WTC11 (cell line): ENCODE measurements around the gene PRKN. TPM values are rescaled to one million over a fixed set of nuclear protein-coding genes. Genes with fewer than 3 reads are reported as not detected.

ENCODE experiments used
- ATAC-seq: fragments of 200-7000 bp; cut with Tn5 transposase; 2 replicates; pipeline ENCODE4 v1.10.0; 2021; ENCODE audit warnings: mild to moderate bottlenecking, moderate library complexity
- CTCF ChIA-PET: fragments of 300-600 bp; sonication (Branson Sonifier 250); formaldehyde crosslinking; loops from one replicate; lab custom pipeline; 2021; ENCODE audit warnings: antibody characterized with exemption; lab: Charles Lee
- POLR2A ChIA-PET: fragments of 350-600 bp; sonication (Branson Sonifier 250); formaldehyde crosslinking; loops from one replicate; lab custom pipeline; 2021; ENCODE audit warnings: antibody characterized with exemption; lab: Charles Lee
- DNase-seq: peaks from one replicate; pipeline ENCODE4 v3.0.0; 2021; ENCODE audit warnings: low spot score
- H3K27ac Mint-ChIP-seq: 2 replicates; pipeline ENCODE4 v1.8.0; 2021; ENCODE audit warnings: mixed read lengths
- H3K27me3 Mint-ChIP-seq: 2 replicates; pipeline ENCODE4 v1.8.0; 2021; ENCODE audit warnings: low read depth, mild to moderate bottlenecking, moderate library complexity, mixed read lengths
- H3K36me3 Mint-ChIP-seq: 2 replicates; pipeline ENCODE4 v1.8.0; 2021; ENCODE audit warnings: mixed read lengths
- H3K4me1 Mint-ChIP-seq: 2 replicates; pipeline ENCODE4 v1.8.0; 2022; ENCODE audit warnings: mixed read lengths
- H3K4me3 Mint-ChIP-seq: 2 replicates; pipeline ENCODE4 v1.8.0; 2021; ENCODE audit warnings: mild to moderate bottlenecking, moderate library complexity, mixed read lengths
- H3K9me3 Mint-ChIP-seq: 2 replicates; pipeline ENCODE4 v1.8.0; 2021; ENCODE audit warnings: mixed read lengths
- ATF1 ChIP-seq: sonication (generic); formaldehyde crosslinking; IDR thresholded peaks from 2 replicates; pipeline ENCODE4 v1.8.1; 2023; ENCODE audit warnings: mild to moderate bottlenecking, moderate library complexity, missing genetic modification reagents
- CBFB ChIP-seq: sonication (generic); formaldehyde crosslinking; IDR thresholded peaks from 2 replicates; pipeline ENCODE4 v1.8.1; 2022; ENCODE audit warnings: mild to moderate bottlenecking, low read depth, missing genetic modification reagents
- ELF4 ChIP-seq: sonication (generic); formaldehyde crosslinking; IDR thresholded peaks from 2 replicates; pipeline ENCODE4 v1.8.1; 2022; ENCODE audit warnings: low read depth, mild to moderate bottlenecking, moderate library complexity, missing genetic modification reagents
- GTF2I ChIP-seq: fragments of 250-450 bp; sonication (Bioruptor Pico); conservative IDR thresholded peaks from 2 replicates; pipeline ENCODE4 v1.4.0; 2021; ENCODE audit warnings: mild to moderate bottlenecking
- JUN ChIP-seq: sonication (generic); formaldehyde crosslinking; IDR thresholded peaks from 2 replicates; pipeline ENCODE4 v1.8.0; 2023; ENCODE audit warnings: mild to moderate bottlenecking, missing genetic modification reagents
- PRDM15 ChIP-seq: sonication (generic); formaldehyde crosslinking; IDR thresholded peaks from 2 replicates; pipeline ENCODE4 v1.8.0; 2022; ENCODE audit warnings: missing genetic modification reagents
- PRRX2 ChIP-seq: fragments of 250-450 bp; sonication (Bioruptor Pico); IDR thresholded peaks from 2 replicates; pipeline ENCODE4 v1.8.0; 2021; ENCODE audit warnings: mild to moderate bottlenecking
- RELA ChIP-seq: sonication (generic); formaldehyde crosslinking; IDR thresholded peaks from 2 replicates; pipeline ENCODE4 v1.8.1; 2022; ENCODE audit warnings: missing genetic modification reagents, mild to moderate bottlenecking, borderline replicate concordance
- ZNF121 ChIP-seq: sonication (generic); formaldehyde crosslinking; IDR thresholded peaks from 2 replicates; pipeline ENCODE4 v1.8.0; 2023; ENCODE audit warnings: missing genetic modification reagents
- ZNF263 ChIP-seq: sonication (generic); formaldehyde crosslinking; IDR thresholded peaks from 2 replicates; pipeline ENCODE4 v1.8.1; 2022; ENCODE audit warnings: low read depth, mild to moderate bottlenecking, moderate library complexity, missing genetic modification reagents
- ZNF671 ChIP-seq: fragments of 250-450 bp; sonication (Bioruptor Pico); IDR thresholded peaks from 2 replicates; pipeline ENCODE4 v1.8.0; 2021; ENCODE audit warnings: mild to moderate bottlenecking
- ZSCAN18 ChIP-seq: fragments of 250-450 bp; sonication (Bioruptor Pico); IDR thresholded peaks from 2 replicates; pipeline ENCODE4 v2.1.2; 2022; ENCODE audit warnings: mild to moderate bottlenecking, moderate library complexity
- total RNA-seq: library from RNA; stranded (reverse); gene quantifications from 3 replicates; pipeline ENCODE4 v1.2.3, GENCODE V29; 2021
- TF ChIP-seq, protein P1 (sequence below): sonication (generic); formaldehyde crosslinking; IDR thresholded peaks from 2 replicates; pipeline ENCODE4 v1.8.1; 2023; ENCODE audit warnings: mild to moderate bottlenecking, missing genetic modification reagents, moderate library complexity
- TF ChIP-seq, protein P2 (sequence below): sonication (generic); formaldehyde crosslinking; IDR thresholded peaks from 2 replicates; pipeline ENCODE4 v1.8.1; 2022; ENCODE audit warnings: mild to moderate bottlenecking, moderate library complexity, missing genetic modification reagents
- TF ChIP-seq, protein P3 (sequence below): sonication (generic); formaldehyde crosslinking; IDR thresholded peaks from 2 replicates; pipeline ENCODE4 v1.8.0; 2022; ENCODE audit warnings: mild to moderate bottlenecking, missing genetic modification reagents
- TF ChIP-seq, protein P4 (sequence below): sonication (generic); formaldehyde crosslinking; IDR thresholded peaks from 2 replicates; pipeline ENCODE4 v1.8.1; 2023; ENCODE audit warnings: mild to moderate bottlenecking, moderate library complexity, missing genetic modification reagents
- TF ChIP-seq, protein P5 (sequence below): sonication (generic); formaldehyde crosslinking; IDR thresholded peaks from 2 replicates; pipeline ENCODE4 v1.8.1; 2022; ENCODE audit warnings: missing genetic modification reagents, borderline replicate concordance
- TF ChIP-seq, protein P6 (sequence below): sonication (generic); formaldehyde crosslinking; IDR thresholded peaks from 2 replicates; pipeline ENCODE4 v1.8.0; 2022; ENCODE audit warnings: mild to moderate bottlenecking, missing genetic modification reagents

Gene PRKN
- total RNA-seq, 1 experiment from 2014 or later = 0.59 TPM

DNA sequence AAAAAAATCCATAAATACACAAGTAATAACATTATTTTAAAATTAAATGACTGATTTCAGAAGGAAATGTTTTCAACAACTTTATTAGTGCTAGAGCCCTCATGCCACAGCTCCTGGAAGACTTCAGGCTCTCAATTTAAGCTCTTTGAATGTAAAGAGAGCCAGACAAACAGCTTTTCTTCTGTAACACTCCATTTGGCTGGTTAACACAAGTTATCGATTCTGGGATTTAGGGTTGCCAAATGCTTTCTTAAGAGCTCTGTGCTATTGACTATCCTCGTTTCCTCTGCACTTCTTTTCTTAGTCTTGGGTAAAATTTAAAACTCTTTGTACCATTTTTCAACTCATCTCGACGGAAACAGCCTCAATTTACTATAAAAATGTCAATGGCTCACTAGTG is 402.5 kb downstream of the PRKN start:
- DNase-seq = no peak
- Mint-ChIP-seq H3K36me3 (peaks cover 20% of the 10 kb centered on the region), H3K27me3 (no peaks in the 10 kb centered on the region), H3K4me3 (no peak overlapping the region), H3K9me3 (peaks cover 29% of the 10 kb centered on the region), H3K4me1 (peaks cover 10% of the 10 kb centered on the region), H3K27ac (no peak overlapping the region)
- ChIA-PET CTCF (no interaction called here), POLR2A (no interaction called here)
- TF ChIP-seq ZNF121 (CRISPR knock-in tag) (no peak), ATF1 (CRISPR knock-in tag) (no peak), GTF2I (CRISPR knock-in tag) (no peak), ZSCAN18 (no peak)
- TF ChIP-seq, protein P1, sequence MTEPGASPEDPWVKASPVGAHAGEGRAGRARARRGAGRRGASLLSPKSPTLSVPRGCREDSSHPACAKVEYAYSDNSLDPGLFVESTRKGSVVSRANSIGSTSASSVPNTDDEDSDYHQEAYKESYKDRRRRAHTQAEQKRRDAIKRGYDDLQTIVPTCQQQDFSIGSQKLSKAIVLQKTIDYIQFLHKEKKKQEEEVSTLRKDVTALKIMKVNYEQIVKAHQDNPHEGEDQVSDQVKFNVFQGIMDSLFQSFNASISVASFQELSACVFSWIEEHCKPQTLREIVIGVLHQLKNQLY (CRISPR knock-in tag) = no peak
- TF ChIP-seq, protein P2, sequence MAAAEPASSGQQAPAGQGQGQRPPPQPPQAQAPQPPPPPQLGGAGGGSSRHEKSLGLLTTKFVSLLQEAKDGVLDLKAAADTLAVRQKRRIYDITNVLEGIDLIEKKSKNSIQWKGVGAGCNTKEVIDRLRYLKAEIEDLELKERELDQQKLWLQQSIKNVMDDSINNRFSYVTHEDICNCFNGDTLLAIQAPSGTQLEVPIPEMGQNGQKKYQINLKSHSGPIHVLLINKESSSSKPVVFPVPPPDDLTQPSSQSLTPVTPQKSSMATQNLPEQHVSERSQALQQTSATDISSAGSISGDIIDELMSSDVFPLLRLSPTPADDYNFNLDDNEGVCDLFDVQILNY = no peak
- TF ChIP-seq, protein P3, sequence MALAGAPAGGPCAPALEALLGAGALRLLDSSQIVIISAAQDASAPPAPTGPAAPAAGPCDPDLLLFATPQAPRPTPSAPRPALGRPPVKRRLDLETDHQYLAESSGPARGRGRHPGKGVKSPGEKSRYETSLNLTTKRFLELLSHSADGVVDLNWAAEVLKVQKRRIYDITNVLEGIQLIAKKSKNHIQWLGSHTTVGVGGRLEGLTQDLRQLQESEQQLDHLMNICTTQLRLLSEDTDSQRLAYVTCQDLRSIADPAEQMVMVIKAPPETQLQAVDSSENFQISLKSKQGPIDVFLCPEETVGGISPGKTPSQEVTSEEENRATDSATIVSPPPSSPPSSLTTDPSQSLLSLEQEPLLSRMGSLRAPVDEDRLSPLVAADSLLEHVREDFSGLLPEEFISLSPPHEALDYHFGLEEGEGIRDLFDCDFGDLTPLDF (CRISPR knock-in tag) = no peak
- no peak for ATAC-seq

DNA sequence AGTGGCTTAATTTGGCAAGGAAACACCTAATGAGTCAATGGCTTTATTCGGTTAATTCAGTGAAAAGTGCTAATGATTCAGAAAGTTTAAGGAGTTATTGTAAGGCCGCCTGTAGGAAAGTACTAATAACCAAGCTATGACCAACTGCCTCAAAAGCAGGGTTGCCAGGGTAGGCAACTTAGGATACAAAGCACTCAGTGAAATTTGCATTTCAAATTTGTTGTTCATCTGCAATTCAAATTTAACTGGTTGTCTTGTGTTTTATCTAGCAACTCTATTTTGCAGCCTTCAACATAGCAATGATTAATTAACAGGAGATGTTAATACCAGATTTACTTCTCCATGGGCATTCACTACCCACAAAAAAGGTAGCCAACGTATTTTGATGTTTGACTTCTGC is 412.3 kb downstream of the PRKN start:
- no peak for DNase-seq
- Mint-ChIP-seq H3K4me3 (no peak overlapping the region), H3K4me1 (peaks cover 16% of the 10 kb centered on the region), H3K27me3 (no peaks in the 10 kb centered on the region), H3K27ac (no peak overlapping the region), H3K9me3 (peaks cover 14% of the 10 kb centered on the region), H3K36me3 (peaks cover 9% of the 10 kb centered on the region; the same call in 1 of the 2 replicates)
- ATAC-seq = peak; percentile 43; the same call in 1 of the 2 replicates
- POLR2A ChIA-PET = no interaction called here
- CTCF ChIA-PET = interaction anchor here (1.0 kb wide), 1 partner anchor 192 kb away, joined by 3 read pairs; no protein-coding TSS in a partner anchor
- TF ChIP-seq CBFB (CRISPR knock-in tag) (no peak), ZNF671 (no peak), JUN (CRISPR knock-in tag) (no peak), PRDM15 (CRISPR knock-in tag) (no peak), ZNF263 (CRISPR knock-in tag) (no peak), RELA (CRISPR knock-in tag) (no peak), ELF4 (CRISPR knock-in tag) (no peak), PRRX2 (CRISPR knock-in tag) (no peak)
- TF ChIP-seq, protein P4, sequence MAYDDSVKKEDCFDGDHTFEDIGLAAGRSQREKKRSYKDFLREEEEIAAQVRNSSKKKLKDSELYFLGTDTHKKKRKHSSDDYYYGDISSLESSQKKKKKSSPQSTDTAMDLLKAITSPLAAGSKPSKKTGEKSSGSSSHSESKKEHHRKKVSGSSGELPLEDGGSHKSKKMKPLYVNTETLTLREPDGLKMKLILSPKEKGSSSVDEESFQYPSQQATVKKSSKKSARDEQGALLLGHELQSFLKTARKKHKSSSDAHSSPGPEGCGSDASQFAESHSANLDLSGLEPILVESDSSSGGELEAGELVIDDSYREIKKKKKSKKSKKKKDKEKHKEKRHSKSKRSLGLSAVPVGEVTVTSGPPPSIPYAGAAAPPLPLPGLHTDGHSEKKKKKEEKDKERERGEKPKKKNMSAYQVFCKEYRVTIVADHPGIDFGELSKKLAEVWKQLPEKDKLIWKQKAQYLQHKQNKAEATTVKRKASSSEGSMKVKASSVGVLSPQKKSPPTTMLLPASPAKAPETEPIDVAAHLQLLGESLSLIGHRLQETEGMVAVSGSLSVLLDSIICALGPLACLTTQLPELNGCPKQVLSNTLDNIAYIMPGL (CRISPR knock-in tag) = no peak
- TF ChIP-seq, protein P2 = no peak
- TF ChIP-seq, protein P5, sequence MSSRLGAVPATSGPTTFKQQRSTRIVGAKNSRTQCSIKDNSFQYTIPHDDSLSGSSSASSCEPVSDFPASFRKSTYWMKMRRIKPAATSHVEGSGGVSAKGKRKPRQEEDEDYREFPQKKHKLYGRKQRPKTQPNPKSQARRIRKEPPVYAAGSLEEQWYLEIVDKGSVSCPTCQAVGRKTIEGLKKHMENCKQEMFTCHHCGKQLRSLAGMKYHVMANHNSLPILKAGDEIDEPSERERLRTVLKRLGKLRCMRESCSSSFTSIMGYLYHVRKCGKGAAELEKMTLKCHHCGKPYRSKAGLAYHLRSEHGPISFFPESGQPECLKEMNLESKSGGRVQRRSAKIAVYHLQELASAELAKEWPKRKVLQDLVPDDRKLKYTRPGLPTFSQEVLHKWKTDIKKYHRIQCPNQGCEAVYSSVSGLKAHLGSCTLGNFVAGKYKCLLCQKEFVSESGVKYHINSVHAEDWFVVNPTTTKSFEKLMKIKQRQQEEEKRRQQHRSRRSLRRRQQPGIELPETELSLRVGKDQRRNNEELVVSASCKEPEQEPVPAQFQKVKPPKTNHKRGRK (CRISPR knock-in tag) = no peak
- TF ChIP-seq, protein P6, sequence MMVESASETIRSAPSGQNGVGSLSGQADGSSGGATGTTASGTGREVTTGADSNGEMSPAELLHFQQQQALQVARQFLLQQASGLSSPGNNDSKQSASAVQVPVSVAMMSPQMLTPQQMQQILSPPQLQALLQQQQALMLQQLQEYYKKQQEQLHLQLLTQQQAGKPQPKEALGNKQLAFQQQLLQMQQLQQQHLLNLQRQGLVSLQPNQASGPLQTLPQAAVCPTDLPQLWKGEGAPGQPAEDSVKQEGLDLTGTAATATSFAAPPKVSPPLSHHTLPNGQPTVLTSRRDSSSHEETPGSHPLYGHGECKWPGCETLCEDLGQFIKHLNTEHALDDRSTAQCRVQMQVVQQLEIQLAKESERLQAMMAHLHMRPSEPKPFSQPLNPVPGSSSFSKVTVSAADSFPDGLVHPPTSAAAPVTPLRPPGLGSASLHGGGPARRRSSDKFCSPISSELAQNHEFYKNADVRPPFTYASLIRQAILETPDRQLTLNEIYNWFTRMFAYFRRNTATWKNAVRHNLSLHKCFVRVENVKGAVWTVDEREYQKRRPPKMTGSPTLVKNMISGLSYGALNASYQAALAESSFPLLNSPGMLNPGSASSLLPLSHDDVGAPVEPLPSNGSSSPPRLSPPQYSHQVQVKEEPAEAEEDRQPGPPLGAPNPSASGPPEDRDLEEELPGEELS = no peak
